Sigmoid colon (tissue), 7 donors: ENCODE results near the gene MIGA2. TPM values are rescaled to one million over a fixed set of nuclear protein-coding genes. Genes with fewer than 3 reads are reported as not detected.

Experiments used
- DNase-seq: peaks from one replicate; pipeline ENCODE4 v3.0.0-alpha.2; 2019
- H3K27ac ChIP-seq, 4 donors: fragments of 200-600 bp; sonication (generic); one replicate each; pipeline ENCODE4 v1.5.1; 2016 to 2019; ENCODE audit warnings: mild to moderate bottlenecking in 1 of 4
- H3K27me3 ChIP-seq, 3 donors: fragments of 200-600 bp; sonication (generic); one replicate each; pipeline ENCODE4 v1.5.1; 2019; ENCODE audit warnings: mild to moderate bottlenecking in 1 of 3
- H3K36me3 ChIP-seq, 4 donors: fragments of 200-600 bp; sonication (generic); one replicate each; pipeline ENCODE4 v1.5.1; 2016 to 2019
- H3K4me1 ChIP-seq, 4 donors: fragments of 200-600 bp; sonication (generic); one replicate each; pipeline ENCODE4 v1.5.1; 2017 to 2019
- H3K4me3 ChIP-seq, 4 donors: fragments of 200-600 bp; sonication (generic); one replicate each; pipeline ENCODE4 v1.5.1; 2017 to 2019; ENCODE audit warnings: mild to moderate bottlenecking in 2 of 4, moderate library complexity in 1 of 4
- H3K9me3 ChIP-seq, 4 donors: fragments of 200-600 bp in 3 of 4; sonication (generic) in 3 of 4; one replicate each; pipeline versions ENCODE4 v1.5.1 to v1.6.1; 2013 to 2019
- CTCF ChIP-seq, 4 experiments: fragments of 450-650 bp in 3 of 4; fragments of 200-600 bp in 1 of 4; IDR thresholded peaks; one replicate each; pipeline ENCODE4 v1.5.1; 2016 to 2019; ENCODE audit warnings: antibody characterized with exemption in 4 of 4, mild to moderate bottlenecking in 3 of 4, moderate library complexity in 2 of 4
- EP300 ChIP-seq, 4 donors: sonication (generic); formaldehyde crosslinking; IDR thresholded peaks; one replicate each; pipeline ENCODE4 v1.6.1; 2017; ENCODE audit warnings: antibody characterized with exemption in 4 of 4
- POLR2A ChIP-seq, 2 donors: fragments of 450-650 bp; IDR thresholded peaks; one replicate each; pipeline ENCODE4 v1.6.1; 2016; ENCODE audit warnings: antibody characterized with exemption in 2 of 2, mild to moderate bottlenecking in 2 of 2, moderate library complexity in 2 of 2
- POLR2AphosphoS5 ChIP-seq, 4 donors: sonication (generic); formaldehyde crosslinking; IDR thresholded peaks; one replicate each; pipeline ENCODE4 v1.6.1; 2017; ENCODE audit warnings: antibody characterized with exemption in 4 of 4
- WGBS, 2 donors: extraction: QIAGEN DNeasy Blood & Tissue Kit; methylation state at CpG; one replicate each; pipeline ENCODE4 v1.1.7; 2013; 5-methylcytosine and 5-hydroxymethylcytosine counted together
- intact Hi-C: fragments of 100-400 bp; cut with DNase I; formaldehyde crosslinking; loops from one replicate; pipeline ENCODE4 v1.15.1; 2023
- polyA plus RNA-seq, 3 donors: library from polyadenylated mRNA; stranded (reverse); fragments of 200-250 nt; gene quantifications; one replicate each; pipeline ENCODE4 v1.2.3, GENCODE V29; 2013
- total RNA-seq, 4 donors: library from RNA; depleted of rRNA; stranded (reverse); fragments of >200 nt; gene quantifications; one replicate each; pipeline ENCODE4 v1.1.0, GENCODE V29; 2016
- donor health status: healthy with polysubstance abuse.
- donor health status: Bipolar disorder and iron deficiency.
- donor health status: healthy.

The MIGA2 gene
- total and polyA plus RNA-seq, 7 donors = 8.4 to 44.3 (median 21.4) TPM

- Histone ChIP-seq H3K27ac (no peak overlapping the region), H3K27me3 (no peaks in the 10 kb centered on the region), H3K9me3 (no peaks in the 10 kb centered on the region), H3K4me3 (no peak overlapping the region), H3K4me1 (peaks cover 0 to 19% (median 13%) of the 10 kb centered on the region in 4 donors), H3K36me3 (peaks cover 24 to 82% (median 43%) of the 10 kb centered on the region in 4 donors)
- intact Hi-C loops = no loop called here
- WGBS, 2 donors = 86 to 93% methylated on average over 6 of the region's 6 CpGs
- no peak for DNase-seq
- TF ChIP-seq CTCF (IDR thresholded peaks at IDR 0.05) (no peak), POLR2A (IDR thresholded peaks at IDR 0.05) (no peak), POLR2AphosphoS5 (IDR thresholded peaks at IDR 0.05) (no peak), EP300 (IDR thresholded peaks at IDR 0.05) (no peak)
These were observed 27.9 kb upstream of the MIGA2 start for GRCh38 chr9:129008469-129008965.

- DNase-seq = no peak
- peaks cover 0 to 19% (median 13%) of the 10 kb centered on the region in 4 donors for H3K4me1 ChIP-seq
- TF ChIP-seq POLR2AphosphoS5 (IDR thresholded peaks at IDR 0.05) (no peak), EP300 (IDR thresholded peaks at IDR 0.05) (no peak), CTCF (IDR thresholded peaks at IDR 0.05) (no peak), POLR2A (IDR thresholded peaks at IDR 0.05) (no peak)
- 83 to 91% methylated on average over 13 of the region's 13 CpGs for WGBS, 2 donors
- H3K27me3 ChIP-seq = no peaks in the 10 kb centered on the region
- H3K9me3 ChIP-seq = no peaks in the 10 kb centered on the region
- peaks cover 29 to 86% (median 49%) of the 10 kb centered on the region in 4 donors for H3K36me3 ChIP-seq
- no peak overlapping the region for H3K27ac ChIP-seq
- intact Hi-C loops = no loop called here
- H3K4me3 ChIP-seq = no peak overlapping the region
These were observed 27.3 kb upstream of the MIGA2 start for GRCh38 chr9:129008986-129009583.

- DNase-seq = no peak
- intact Hi-C loops = no loop called here
- Histone ChIP-seq H3K27me3 (no peaks in the 10 kb centered on the region), H3K27ac (no peak overlapping the region), H3K9me3 (no peaks in the 10 kb centered on the region), H3K4me1 (peaks cover 0 to 19% (median 13%) of the 10 kb centered on the region in 4 donors), H3K36me3 (peaks cover 35 to 90% (median 54%) of the 10 kb centered on the region in 4 donors), H3K4me3 (no peak overlapping the region)
- TF ChIP-seq EP300 (IDR thresholded peaks at IDR 0.05) (no peak), POLR2A (IDR thresholded peaks at IDR 0.05) (no peak), POLR2AphosphoS5 (IDR thresholded peaks at IDR 0.05) (no peak), CTCF (IDR thresholded peaks at IDR 0.05) (no peak)
- WGBS, 2 donors = 90 to 94% methylated on average over 17 of the region's 17 CpGs
These were observed 26.8 kb upstream of the MIGA2 start for GRCh38 chr9:129009584-129010141.

GRCh38 chr9:129010267-129010975 lies 26.0 kb upstream of the MIGA2 start:
- Histone ChIP-seq H3K36me3 (peaks cover 36 to 84% (median 53%) of the 10 kb centered on the region in 4 donors), H3K27ac (no peak overlapping the region), H3K27me3 (no peaks in the 10 kb centered on the region), H3K9me3 (no peaks in the 10 kb centered on the region), H3K4me3 (no peak overlapping the region), H3K4me1 (peaks cover 0 to 19% (median 13%) of the 10 kb centered on the region in 4 donors)
- intact Hi-C loops = no loop called here
- TF ChIP-seq CTCF (IDR thresholded peaks at IDR 0.05) (no peak), EP300 (IDR thresholded peaks at IDR 0.05) (no peak), POLR2AphosphoS5 (IDR thresholded peaks at IDR 0.05) (no peak), POLR2A (IDR thresholded peaks at IDR 0.05) (no peak)
- 92 to 96% methylated on average over 8 of the region's 8 CpGs for WGBS, 2 donors
- DNase-seq = no peak
